ENCODE measurements around the gene KIF26A. TPM values are rescaled to one million over a fixed set of nuclear protein-coding genes. Genes with fewer than 3 reads are reported as not detected.

Gene KIF26A
- total and polyA plus RNA-seq, 2 of the 13 experiments (the other 11 are each of a cell fraction or from before 2014, with no cell fraction given) = not detected

DNA sequence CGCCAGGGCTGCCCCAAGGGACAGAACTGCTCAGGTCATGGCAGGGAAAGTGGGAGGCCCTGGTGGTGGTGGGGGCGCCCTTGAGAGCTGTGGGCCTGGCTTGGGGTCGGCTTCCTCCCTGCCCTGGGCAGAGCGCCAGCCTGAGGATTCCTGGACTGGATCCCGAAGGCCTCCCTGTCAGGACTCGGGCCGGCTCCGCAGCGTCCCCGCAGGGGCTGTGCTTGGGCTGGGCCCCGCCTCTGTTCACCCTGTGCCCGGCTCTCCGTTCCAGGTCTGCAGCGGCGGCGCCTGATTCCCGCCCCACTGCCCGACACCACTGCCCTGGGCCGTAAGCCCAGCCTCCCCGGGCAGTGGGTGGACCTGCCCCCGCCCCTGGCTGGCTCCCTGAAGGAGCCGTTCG, 39.9 kb downstream of the KIF26A start (continued):
- TF ChIP-seq SIN3B (IDR thresholded peaks at IDR 0.05; ENCODE audit: low read length) = no peak
- no peak for TF ChIP-seq ZBTB4 (CRISPR knock-in tag; IDR thresholded peaks at IDR 0.05; ENCODE audit: borderline replicate concordance)
- TF ChIP-seq ZNF263 (CRISPR knock-in tag; IDR thresholded peaks at IDR 0.05) = no peak
- no peak for TF ChIP-seq ZIK1 (CRISPR knock-in tag; IDR thresholded peaks at IDR 0.05; ENCODE audit: borderline replicate concordance, low read depth)
- TF ChIP-seq RBAK (CRISPR knock-in tag; IDR thresholded peaks at IDR 0.05) = no peak
- TF ChIP-seq ZSCAN22 (CRISPR knock-in tag; IDR thresholded peaks at IDR 0.05) = no peak
- no peak for TF ChIP-seq ZNF326 (CRISPR knock-in tag; IDR thresholded peaks at IDR 0.05; ENCODE audit: borderline replicate concordance)
- TF ChIP-seq ZNF816 (CRISPR knock-in tag; IDR thresholded peaks at IDR 0.05; ENCODE audit: borderline replicate concordance) = no peak
- TF ChIP-seq ZNF800 (CRISPR knock-in tag; IDR thresholded peaks at IDR 0.05) = no peak
- no peak for TF ChIP-seq ZBTB20 (CRISPR knock-in tag; IDR thresholded peaks at IDR 0.05; ENCODE audit: borderline replicate concordance, low read depth)
- TF ChIP-seq, protein P1, sequence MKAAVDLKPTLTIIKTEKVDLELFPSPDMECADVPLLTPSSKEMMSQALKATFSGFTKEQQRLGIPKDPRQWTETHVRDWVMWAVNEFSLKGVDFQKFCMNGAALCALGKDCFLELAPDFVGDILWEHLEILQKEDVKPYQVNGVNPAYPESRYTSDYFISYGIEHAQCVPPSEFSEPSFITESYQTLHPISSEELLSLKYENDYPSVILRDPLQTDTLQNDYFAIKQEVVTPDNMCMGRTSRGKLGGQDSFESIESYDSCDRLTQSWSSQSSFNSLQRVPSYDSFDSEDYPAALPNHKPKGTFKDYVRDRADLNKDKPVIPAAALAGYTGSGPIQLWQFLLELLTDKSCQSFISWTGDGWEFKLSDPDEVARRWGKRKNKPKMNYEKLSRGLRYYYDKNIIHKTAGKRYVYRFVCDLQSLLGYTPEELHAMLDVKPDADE (CRISPR knock-in tag; IDR thresholded peaks at IDR 0.05) = no peak
- TF ChIP-seq EHMT2 (IDR thresholded peaks at IDR 0.05; ENCODE audit: borderline replicate concordance, low read depth, low read length) = no peak

Measured in HepG2 (cell line).